Measurements from ENCODE around the gene SGCB. TPM values are rescaled to one million over a fixed set of nuclear protein-coding genes. Genes with fewer than 3 reads are reported as not detected.

SGCB gene
- total RNA-seq, 1 donor from 2014 or later, result 14.9 TPM

DNA sequence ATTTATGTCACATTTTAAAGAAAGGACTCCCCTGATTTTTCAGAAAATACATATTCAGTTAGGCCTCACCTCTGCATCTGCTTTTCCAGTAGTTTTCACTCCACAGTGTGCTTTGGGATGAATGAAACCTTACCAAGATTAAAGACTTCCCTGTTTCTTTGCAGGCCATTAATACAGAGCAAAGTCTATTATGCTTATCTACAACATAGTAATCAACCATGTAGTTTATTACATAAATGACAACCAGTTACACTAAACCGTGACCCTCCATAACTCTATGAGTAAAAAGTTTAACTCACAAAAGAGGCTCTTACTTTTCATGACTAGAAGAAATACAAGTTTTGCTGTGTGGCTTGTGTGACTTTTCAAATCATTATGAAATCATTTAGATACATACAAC, 20.3 kb downstream of the SGCB start:
- Histone ChIP-seq H3K36me3 (peaks cover 16 to 19% of the 10 kb centered on the region in 2 donors), H3K9me3 (no peaks in the 10 kb centered on the region), H3K4me1 (no peaks in the 10 kb centered on the region), H3K27ac (no peak overlapping the region), H3K27me3 (no peaks in the 10 kb centered on the region), H3K4me3 (no peak overlapping the region)
- intact Hi-C loops (cut with DNase I), result no loop called here
- DNase-seq (ENCODE audit: low spot score in 2 of 2), result no peak
- no peak for TF ChIP-seq CTCF (IDR thresholded peaks at IDR 0.05)

- DNase-seq (ENCODE audit: low spot score in 2 of 2), result no peak
- intact Hi-C loops (cut with DNase I), result no loop called here
- Histone ChIP-seq H3K27ac (no peak overlapping the region), H3K27me3 (no peaks in the 10 kb centered on the region), H3K36me3 (peaks cover 14 to 16% of the 10 kb centered on the region in 2 donors), H3K9me3 (no peaks in the 10 kb centered on the region), H3K4me3 (no peak overlapping the region), H3K4me1 (no peaks in the 10 kb centered on the region)
- TF ChIP-seq CTCF (IDR thresholded peaks at IDR 0.05), result no peak
These were observed 21.1 kb downstream of the SGCB start for GRCh38 chr4:52016981-52017380.

DNA sequence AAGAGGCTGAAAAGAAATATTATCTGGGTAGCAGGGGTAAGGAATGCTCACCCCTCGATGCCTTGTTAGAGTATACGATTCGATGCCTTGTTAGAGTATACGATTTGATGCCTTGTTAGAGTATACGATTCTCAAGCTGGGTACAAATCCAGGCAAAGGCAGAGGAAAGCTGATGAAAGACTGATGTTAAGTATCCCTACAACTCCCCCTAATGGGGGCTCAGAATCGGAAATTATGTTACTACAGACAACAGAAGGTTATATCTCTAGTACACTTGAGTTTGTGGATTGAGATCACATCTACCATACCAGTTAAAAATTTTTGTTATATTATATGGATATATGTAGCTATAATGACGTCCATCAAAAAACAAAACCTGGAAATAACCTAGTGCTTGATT, 22.7 kb downstream of the SGCB start:
- peak in 1 of 3 experiments; percentile 7 for TF ChIP-seq CTCF (IDR thresholded peaks at IDR 0.05)
- no peaks in the 10 kb centered on the region for H3K4me1 ChIP-seq
- no peak overlapping the region for H3K4me3 ChIP-seq
- DNase-seq (ENCODE audit: low spot score in 2 of 2), result no peak
- intact Hi-C loops (cut with DNase I), result no loop called here
- H3K27me3 ChIP-seq, result no peaks in the 10 kb centered on the region
- H3K27ac ChIP-seq, result no peak overlapping the region
- H3K9me3 ChIP-seq, result no peaks in the 10 kb centered on the region
- H3K36me3 ChIP-seq, result peaks cover 7 to 8% of the 10 kb centered on the region in 2 donors

DNA sequence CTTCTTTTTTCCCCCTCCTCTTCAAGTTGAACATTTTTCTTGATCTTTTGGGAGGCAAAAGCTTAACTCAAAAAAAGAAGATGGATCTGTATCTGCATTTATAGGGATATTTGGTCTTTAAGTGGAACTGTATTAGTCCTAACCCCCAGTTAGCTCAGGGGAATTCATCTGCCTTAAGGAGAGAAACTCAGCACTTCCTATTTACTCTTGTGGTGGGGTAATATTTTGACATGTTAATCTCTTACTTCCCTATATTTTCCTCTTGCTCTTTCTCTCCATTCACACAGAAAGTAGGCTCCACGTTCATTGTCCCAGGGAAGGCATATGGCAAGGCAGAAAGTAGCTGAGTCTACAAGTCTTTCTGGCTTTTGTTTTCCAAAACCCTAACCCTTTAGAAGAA, 23.2 kb downstream of the SGCB start:
- H3K36me3 ChIP-seq, result peaks cover 7 to 8% of the 10 kb centered on the region in 2 donors
- intact Hi-C loops (cut with DNase I), result no loop called here
- no peaks in the 10 kb centered on the region for H3K4me1 ChIP-seq
- no peak overlapping the region for H3K27ac ChIP-seq
- no peaks in the 10 kb centered on the region for H3K27me3 ChIP-seq
- TF ChIP-seq CTCF (IDR thresholded peaks at IDR 0.05), result no peak
- H3K4me3 ChIP-seq, result no peak overlapping the region
- H3K9me3 ChIP-seq, result no peaks in the 10 kb centered on the region
- DNase-seq (ENCODE audit: low spot score in 2 of 2), result no peak

- Histone ChIP-seq H3K27me3 (no peaks in the 10 kb centered on the region), H3K9me3 (no peaks in the 10 kb centered on the region), H3K4me3 (no peak overlapping the region), H3K4me1 (no peaks in the 10 kb centered on the region), H3K27ac (no peak overlapping the region), H3K36me3 (peaks cover 7 to 8% of the 10 kb centered on the region in 2 donors)
- intact Hi-C loops (cut with DNase I), result no loop called here
- no peak for DNase-seq (ENCODE audit: low spot score in 2 of 2)
- no peak for TF ChIP-seq CTCF (IDR thresholded peaks at IDR 0.05)
These were observed 25.4 kb downstream of the SGCB start for GRCh38 chr4:52012651-52013050.

GRCh38 chr4:52010986-52011385, 27.1 kb downstream of the SGCB start:
- Histone ChIP-seq H3K36me3 (peaks cover 7 to 8% of the 10 kb centered on the region in 2 donors), H3K4me1 (no peaks in the 10 kb centered on the region), H3K27ac (no peak overlapping the region), H3K4me3 (no peak overlapping the region), H3K9me3 (no peaks in the 10 kb centered on the region), H3K27me3 (no peaks in the 10 kb centered on the region)
- no peak for DNase-seq (ENCODE audit: low spot score in 2 of 2)
- TF ChIP-seq CTCF (IDR thresholded peaks at IDR 0.05), result no peak
- intact Hi-C loops (cut with DNase I), result no loop called here
